ENCODE data around the gene EFCAB6.

- TF ChIP-seq CTCF (IDR thresholded peaks at IDR 0.05) (no peak), POLR2A (IDR thresholded peaks at IDR 0.05) (no peak)
Measured at GRCh38 chr22:43737150-43737828, 74.8 kb downstream of the EFCAB6 start.

Data from adrenal gland (tissue), 5 donors.